Heart left ventricle (tissue), 16 donors: Measurements from ENCODE around the gene RAB36. TPM values are rescaled to one million over a fixed set of nuclear protein-coding genes. Genes with fewer than 3 reads are reported as not detected.
A peak's percentile ranks its signal among the peaks of the same experiment; 100 is the strongest.

ENCODE experiments used
- ATAC-seq, 4 donors: fragments of 200-7000 bp; cut with Tn5 transposase; one replicate each; pipeline ENCODE4 v1.9.1; 2020 to 2022; ENCODE audit warnings: moderate library complexity in 4 of 4, mild to moderate bottlenecking in 3 of 4, moderate number of reproducible peaks in 1 of 4
- DNase-seq, 5 donors: peaks; one replicate each; pipeline ENCODE4 v3.0.0-alpha.2; 2020
- H3K27ac ChIP-seq, 12 donors: fragments of 200-600 bp; sonication (generic) in 4 of 12; one replicate each; pipeline versions ENCODE4 v1.5.0 to v1.8.0; 2016 to 2022; ENCODE audit warnings: mild to moderate bottlenecking in 2 of 12
- H3K27me3 ChIP-seq, 9 donors: fragments of 200-600 bp; sonication (generic) in 2 of 9; one replicate each; pipeline versions ENCODE4 v1.5.1 to v1.8.0; 2016 to 2022; ENCODE audit warnings: mild to moderate bottlenecking in 3 of 9
- H3K36me3 ChIP-seq, 9 donors: fragments of 200-600 bp; sonication (generic) in 2 of 9; one replicate each; pipeline versions ENCODE4 v1.5.0 to v1.8.0; 2018 to 2022; ENCODE audit warnings: mild to moderate bottlenecking in 2 of 9
- H3K4me1 ChIP-seq, 12 donors: fragments of 200-600 bp; sonication (generic) in 4 of 12; one replicate each; pipeline versions ENCODE4 v1.5.0 to v1.8.0; 2016 to 2022; ENCODE audit warnings: mild to moderate bottlenecking in 3 of 12
- H3K4me3 ChIP-seq, 12 donors: fragments of 200-600 bp; sonication (generic) in 4 of 12; one replicate each; pipeline versions ENCODE4 v1.5.0 to v1.8.0; 2017 to 2022; ENCODE audit warnings: mild to moderate bottlenecking in 9 of 12, moderate library complexity in 4 of 12
- H3K9me3 ChIP-seq, 12 donors: fragments of 200-600 bp; sonication (generic) in 4 of 12; one replicate each; pipeline versions ENCODE4 v1.5.0 to v1.8.0; 2016 to 2022; ENCODE audit warnings: mild to moderate bottlenecking in 1 of 12
- POLR2A ChIP-seq, 2 donors: fragments of 450-650 bp; IDR thresholded peaks; one replicate each; pipeline ENCODE4 v1.6.1; 2017; ENCODE audit warnings: antibody characterized with exemption in 2 of 2, mild to moderate bottlenecking in 2 of 2, moderate library complexity in 2 of 2
- WGBS, 4 donors: extraction: QIAGEN DNeasy Blood & Tissue Kit in 2 of 4; methylation state at CpG; one replicate each; pipeline versions ENCODE4 v1.1.5 to v1.1.7; 2013 to 2018; 5-methylcytosine and 5-hydroxymethylcytosine counted together
- intact Hi-C, 10 donors: fragments of 100-400 bp; cut with DNase I; formaldehyde crosslinking; loops; one replicate each; pipeline versions ENCODE4 v1.11.1 to v1.14.2; 2022
- polyA plus RNA-seq, 2 donors: library from polyadenylated mRNA; stranded (reverse); fragments of 200-250 nt; gene quantifications; one replicate each; pipeline ENCODE4 v1.2.3, GENCODE V29; 2013
- total RNA-seq, 9 donors: library from RNA; depleted of rRNA in 2 of 9; stranded (reverse); fragments of >200 nt in 2 of 9; fragmentation: NEBNext Ultra II Directional in 3 of 9; extraction: Animal tissue kit (Norgen Biotek cat#: 25700) in 3 of 9; gene quantifications; one replicate each; pipeline versions ENCODE4 v1.1.0 to v1.2.4, GENCODE V29; 2016 to 2023
- TF ChIP-seq, protein P1 (sequence below), 12 donors: fragments of 200-600 bp; sonication (generic) in 4 of 12; IDR thresholded peaks; one replicate each; pipeline versions ENCODE4 v1.5.0 to v1.8.0; 2018 to 2022; ENCODE audit warnings: antibody characterized with exemption in 12 of 12, mild to moderate bottlenecking in 5 of 12
- donor health status: ischemic (EF 13 %, LVEDD 7.1; RV severe dilation, severe dysfunction).
- donor health status: healthy with polysubstance abuse.
- donor health status: DM: no; HTN: yes; CAD: no.
- donor health status: DM: no; HTN: no; CAD: no.
- donor health status: ischemic (EF 25% LVEDD 6.9; RV normal size, moderate dysfunction).
- donor health status: ischemic (EF 25% LVEDD 5.7; RV mildly dilated, moderate dysfunction).
- donor health status: healthy.
- donor health status: DM: yes; HTN: yes; CAD: no.
- donor health status: ischemic (EF 35%, LVEDD 5.7; RV mildly dilated, moderate dysfunction).
- donor health status: nonischemic (EF 11% LVEDD 7.7; RV severe dilation, severe dysfunction).
- donor health status: DM: yes; HTN: yes; CAD: no.
- donor health status: PGD.
- donor health status: ischemic (EF 29% LVEDD 5.4; RV normal size, mild dysfunction).
- donor health status: nonischemic (EF 23%, LVEDD 6.1; RV moderate dilation, normal function).

Gene RAB36
- total and polyA plus RNA-seq, 11 donors = 0.11 to 3.2 (median 0.54) TPM

DNA sequence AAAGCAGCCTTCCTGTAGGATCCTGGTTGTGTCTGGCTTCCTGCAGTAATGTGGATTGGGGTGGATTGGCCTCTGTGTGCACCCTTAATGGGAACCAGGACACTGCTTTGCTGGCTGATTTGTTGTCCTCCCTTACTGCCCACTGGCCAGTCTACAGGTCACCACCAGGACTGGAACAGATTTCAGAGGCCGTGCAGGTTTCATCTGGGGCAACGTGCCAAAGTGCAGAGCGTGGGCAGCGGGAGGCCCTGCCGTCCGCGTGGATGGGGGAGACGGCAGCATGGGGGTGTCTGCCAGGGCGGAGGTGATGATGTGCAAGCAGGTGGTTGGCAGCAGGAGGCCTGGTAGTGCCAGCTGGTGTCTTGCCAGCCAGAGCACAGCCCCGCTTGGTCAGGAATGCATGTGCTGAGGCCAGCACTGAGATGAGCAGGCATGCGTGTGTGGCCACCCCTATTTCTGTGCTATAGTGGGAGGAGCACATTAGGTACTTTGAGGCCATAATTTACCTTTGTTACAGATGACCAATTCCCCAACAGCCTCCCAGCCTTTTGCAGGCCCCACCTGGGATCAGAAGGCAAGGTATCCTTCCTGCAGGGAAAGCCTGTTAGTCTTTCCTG lies 59.4 kb downstream of the RAB36 start:
- intact Hi-C loops = no loop called here
- H3K9me3 ChIP-seq = no peaks in the 10 kb centered on the region
- H3K36me3 ChIP-seq = peaks cover 0 to 9% (median 0%) of the 10 kb centered on the region in 9 donors
- TF ChIP-seq POLR2A (IDR thresholded peaks at IDR 0.05) = no peak
- TF ChIP-seq, protein P1, sequence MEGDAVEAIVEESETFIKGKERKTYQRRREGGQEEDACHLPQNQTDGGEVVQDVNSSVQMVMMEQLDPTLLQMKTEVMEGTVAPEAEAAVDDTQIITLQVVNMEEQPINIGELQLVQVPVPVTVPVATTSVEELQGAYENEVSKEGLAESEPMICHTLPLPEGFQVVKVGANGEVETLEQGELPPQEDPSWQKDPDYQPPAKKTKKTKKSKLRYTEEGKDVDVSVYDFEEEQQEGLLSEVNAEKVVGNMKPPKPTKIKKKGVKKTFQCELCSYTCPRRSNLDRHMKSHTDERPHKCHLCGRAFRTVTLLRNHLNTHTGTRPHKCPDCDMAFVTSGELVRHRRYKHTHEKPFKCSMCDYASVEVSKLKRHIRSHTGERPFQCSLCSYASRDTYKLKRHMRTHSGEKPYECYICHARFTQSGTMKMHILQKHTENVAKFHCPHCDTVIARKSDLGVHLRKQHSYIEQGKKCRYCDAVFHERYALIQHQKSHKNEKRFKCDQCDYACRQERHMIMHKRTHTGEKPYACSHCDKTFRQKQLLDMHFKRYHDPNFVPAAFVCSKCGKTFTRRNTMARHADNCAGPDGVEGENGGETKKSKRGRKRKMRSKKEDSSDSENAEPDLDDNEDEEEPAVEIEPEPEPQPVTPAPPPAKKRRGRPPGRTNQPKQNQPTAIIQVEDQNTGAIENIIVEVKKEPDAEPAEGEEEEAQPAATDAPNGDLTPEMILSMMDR (IDR thresholded peaks at IDR 0.05) = no peak
- no peaks in the 10 kb centered on the region for H3K27me3 ChIP-seq
- WGBS, 4 donors = 44 to 57% (median 52%) methylated on average over 3 to 11 of the region's 11 CpGs
- DNase-seq = peak; percentile 83 to 93 (median 88)
- H3K27ac ChIP-seq = peak overlapping the region in 7 of 12 donors; percentile 15 to 69 (median 46)
- H3K4me1 ChIP-seq = peaks cover 0 to 37% (median 24%) of the 10 kb centered on the region in 12 donors
- no peak overlapping the region for H3K4me3 ChIP-seq
- ATAC-seq = peak; percentile 96 to 98 (median 96)

DNA sequence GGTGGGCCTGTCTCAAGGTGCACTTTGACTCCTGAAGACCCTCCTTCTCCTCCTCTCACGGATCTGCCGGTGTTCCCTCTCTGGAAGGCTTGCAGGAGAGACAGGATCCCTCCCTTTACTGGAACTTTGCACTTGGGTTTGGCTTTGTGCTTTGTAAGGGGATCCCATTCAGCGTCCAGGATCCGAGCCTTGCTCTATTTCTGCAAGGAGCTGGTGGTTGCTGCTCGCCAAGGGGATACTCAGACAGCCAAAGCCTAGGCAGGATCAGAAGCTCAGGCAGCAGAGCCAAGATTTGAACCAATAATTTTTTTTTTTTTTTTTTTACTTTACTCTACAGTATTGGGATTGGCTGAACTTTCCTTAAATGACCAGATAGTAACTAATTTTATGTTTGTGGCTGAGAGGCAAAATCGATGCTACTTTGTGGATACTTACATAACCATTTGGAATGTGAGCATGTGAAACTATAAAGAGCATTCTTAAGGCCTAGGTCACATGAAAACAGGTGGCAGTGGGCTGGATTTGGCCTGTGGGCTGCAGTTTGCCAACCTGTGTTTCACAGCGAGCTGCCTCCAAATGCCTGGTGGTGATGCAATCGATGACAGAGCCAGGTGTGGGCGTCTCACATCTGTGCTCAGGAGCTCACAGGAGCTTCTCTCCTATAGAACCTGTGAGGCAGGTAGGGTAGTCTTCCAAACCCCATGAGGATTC lies 60.2 kb downstream of the RAB36 start:
- H3K36me3 ChIP-seq = peaks cover 0 to 9% (median 0%) of the 10 kb centered on the region in 9 donors
- ATAC-seq = no peak

DNA sequence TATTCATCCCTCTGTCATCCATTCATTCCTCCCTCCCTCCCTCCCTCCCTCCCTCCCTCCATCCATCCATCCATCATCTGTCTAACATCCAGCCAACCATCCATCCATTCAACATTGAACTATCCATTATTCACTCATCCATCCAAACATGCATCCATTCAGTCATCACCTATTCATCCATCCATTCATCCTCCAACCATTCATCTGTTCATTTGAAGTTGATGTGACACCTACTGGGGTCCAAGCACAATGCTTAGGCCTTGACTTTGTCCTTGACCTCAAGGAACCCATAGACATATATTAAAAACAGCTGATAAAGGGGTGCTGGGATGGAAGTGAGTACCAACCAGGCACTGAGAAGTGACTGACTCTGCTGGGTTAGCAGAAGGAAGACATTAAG lies 61.6 kb downstream of the RAB36 start:
- no peak overlapping the region for H3K4me3 ChIP-seq
- no peaks in the 10 kb centered on the region for H3K9me3 ChIP-seq
- DNase-seq = no peak
- H3K27me3 ChIP-seq = no peaks in the 10 kb centered on the region
- no peak overlapping the region for H3K27ac ChIP-seq
- TF ChIP-seq POLR2A (IDR thresholded peaks at IDR 0.05) = no peak
- TF ChIP-seq, protein P1 (IDR thresholded peaks at IDR 0.05) = no peak
- intact Hi-C loops = no loop called here
- no peak for ATAC-seq
- H3K4me1 ChIP-seq = peaks cover 0 to 37% (median 24%) of the 10 kb centered on the region in 12 donors
- H3K36me3 ChIP-seq = peaks cover 0 to 9% (median 0%) of the 10 kb centered on the region in 9 donors

More for the DNA sequence above, 60.2 kb downstream of the RAB36 start:
- H3K9me3 ChIP-seq = no peaks in the 10 kb centered on the region
- DNase-seq = no peak
- peak overlapping the region in 7 of 12 donors; percentile 15 to 69 (median 46) for H3K27ac ChIP-seq
- WGBS, 4 donors = 70 to 79% (median 77%) methylated on average over 9 of the region's 9 CpGs
- peaks cover 0 to 32% (median 23%) of the 10 kb centered on the region in 12 donors for H3K4me1 ChIP-seq
- H3K4me3 ChIP-seq = no peak overlapping the region
- H3K27me3 ChIP-seq = no peaks in the 10 kb centered on the region
- intact Hi-C loops = no loop called here
- TF ChIP-seq, protein P1 (IDR thresholded peaks at IDR 0.05) = no peak
- no peak for TF ChIP-seq POLR2A (IDR thresholded peaks at IDR 0.05)

DNA sequence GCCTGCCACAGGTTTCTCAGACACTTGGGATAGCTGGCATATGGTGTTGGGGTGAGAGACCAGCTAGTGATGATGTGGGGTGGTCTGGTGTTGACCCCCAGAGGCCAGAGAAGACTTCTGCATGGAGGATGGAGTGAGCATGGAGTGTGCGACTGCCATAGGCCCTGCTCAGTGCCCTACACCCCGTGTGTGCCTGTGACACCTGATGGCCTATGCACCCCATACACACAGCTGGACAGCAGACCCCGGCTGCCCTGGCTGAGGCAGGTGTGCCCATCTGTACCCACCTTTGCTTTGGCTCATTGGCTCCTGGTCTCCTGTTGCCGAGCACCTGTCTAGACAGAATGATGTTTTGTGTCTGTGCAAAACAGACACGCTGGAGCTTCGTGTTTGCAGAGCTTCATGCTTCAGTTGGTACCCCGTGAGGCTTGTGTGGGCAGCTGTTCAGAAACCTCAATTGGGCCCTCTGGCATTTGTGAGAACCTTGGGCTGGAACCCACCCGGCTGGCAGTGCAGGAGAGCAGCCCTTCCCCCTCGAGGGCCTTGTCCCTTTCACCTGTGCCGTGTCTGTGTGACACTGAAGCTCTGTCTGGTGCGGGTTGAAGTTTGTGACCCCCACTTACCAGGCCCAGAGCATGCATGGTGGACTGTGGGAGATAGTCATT lies 62.6 kb downstream of the RAB36 start:
- intact Hi-C loops = no loop called here
- 96 to 97% (median 96%) methylated on average over 9 to 11 of the region's 11 CpGs for WGBS, 4 donors
- DNase-seq (no peak), ATAC-seq (no peak)
- TF ChIP-seq, protein P1 (IDR thresholded peaks at IDR 0.05) = no peak
- no peak for TF ChIP-seq POLR2A (IDR thresholded peaks at IDR 0.05)
- Histone ChIP-seq H3K27ac (no peak overlapping the region), H3K9me3 (no peaks in the 10 kb centered on the region), H3K4me1 (peaks cover 0 to 46% (median 29%) of the 10 kb centered on the region in 12 donors), H3K36me3 (peaks cover 0 to 9% (median 0%) of the 10 kb centered on the region in 9 donors), H3K4me3 (no peak overlapping the region), H3K27me3 (no peaks in the 10 kb centered on the region)
